HG02798 (cell line): Measurements from ENCODE around the gene TP53BP2.
"Not testable (repeated sequence)": the region's sequence is repeated elsewhere in the genome, so short reads cannot be mapped to it uniquely, and the experiment has no call there.

Source experiments
- ATAC-seq: cut with Tn5 transposase; IDR thresholded peaks from one replicate; pipeline ENCODE4 v1.9.1; 2021; ENCODE audit warnings: mild to moderate bottlenecking; ENCODE audit not compliant: unreplicated experiment, poor library complexity

TP53BP2 gene

GRCh38 chr1:223859058-223859457 is 13.3 kb upstream of the TP53BP2 start:
- no peak for ATAC-seq

- no peak for ATAC-seq
Measured at GRCh38 chr1:223856386-223856785, 10.6 kb upstream of the TP53BP2 start.

- ATAC-seq = no peak
Measured at GRCh38 chr1:223853748-223854147, 8.0 kb upstream of the TP53BP2 start.

GRCh38 chr1:223853275-223853674 is 7.5 kb upstream of the TP53BP2 start:
- ATAC-seq = no peak

GRCh38 chr1:223852337-223852736 is 6.6 kb upstream of the TP53BP2 start:
- no peak for ATAC-seq

- ATAC-seq = peak; percentile 19
Measured at GRCh38 chr1:223849352-223850254, 3.9 kb upstream of the TP53BP2 start.

- no peak for ATAC-seq
Measured at GRCh38 chr1:223848536-223848935, 2.8 kb upstream of the TP53BP2 start.

- ATAC-seq = no peak
Measured at GRCh38 chr1:223847781-223848345, 2.1 kb upstream of the TP53BP2 start.

GRCh38 chr1:223845037-223845809 is 524 bp downstream of the TP53BP2 start:
- no peak for ATAC-seq

GRCh38 chr1:223844787-223845036 is 1.0 kb downstream of the TP53BP2 start:
- ATAC-seq = no peak

- ATAC-seq = no peak
Measured at GRCh38 chr1:223843934-223844786, 1.6 kb downstream of the TP53BP2 start.

- ATAC-seq = no peak
Measured at GRCh38 chr1:223842784-223843183, 3.0 kb downstream of the TP53BP2 start.

GRCh38 chr1:223841977-223842623 is 3.6 kb downstream of the TP53BP2 start:
- ATAC-seq = not testable (repeated sequence)

- no peak for ATAC-seq
Measured at GRCh38 chr1:223840254-223840653, 5.5 kb downstream of the TP53BP2 start.

GRCh38 chr1:223838125-223838854 is 7.5 kb downstream of the TP53BP2 start:
- no peak for ATAC-seq

- ATAC-seq = no peak
Measured at GRCh38 chr1:223837687-223838086, 8.1 kb downstream of the TP53BP2 start.

- ATAC-seq = no peak
Measured at GRCh38 chr1:223837206-223837605, 8.5 kb downstream of the TP53BP2 start.

GRCh38 chr1:223836586-223836985 is 9.2 kb downstream of the TP53BP2 start:
- no peak for ATAC-seq

GRCh38 chr1:223835754-223836153 is 10.0 kb downstream of the TP53BP2 start:
- ATAC-seq = no peak
